HG03159 (cell line): Measurements from ENCODE around the gene VPS13C.

Source experiments
- ATAC-seq: cut with Tn5 transposase; IDR thresholded peaks from one replicate; pipeline ENCODE4 v1.9.1; 2021; ENCODE audit warnings: mild to moderate bottlenecking, moderate library complexity; ENCODE audit not compliant: unreplicated experiment

The VPS13C gene

DNA sequence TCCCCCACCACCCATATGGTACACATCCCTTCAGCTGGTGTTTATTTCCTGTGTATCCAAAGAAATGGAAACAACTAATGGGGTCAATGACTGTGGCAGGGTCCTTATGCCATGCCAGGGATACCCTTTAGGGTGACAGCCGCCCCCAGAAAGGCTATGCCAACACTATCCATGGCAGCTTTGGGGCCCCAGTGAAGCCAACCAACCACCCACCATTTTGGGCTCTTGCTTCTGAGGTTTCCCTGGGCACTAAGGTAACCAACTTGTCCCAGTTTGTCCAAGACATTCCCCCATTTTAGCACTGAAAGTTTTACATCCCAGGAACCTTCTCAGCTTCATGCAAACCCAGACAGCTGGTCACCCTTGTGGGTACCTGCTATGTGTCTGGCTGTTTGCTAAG lies 233.1 kb downstream of the VPS13C start:
- ATAC-seq: no peak

DNA sequence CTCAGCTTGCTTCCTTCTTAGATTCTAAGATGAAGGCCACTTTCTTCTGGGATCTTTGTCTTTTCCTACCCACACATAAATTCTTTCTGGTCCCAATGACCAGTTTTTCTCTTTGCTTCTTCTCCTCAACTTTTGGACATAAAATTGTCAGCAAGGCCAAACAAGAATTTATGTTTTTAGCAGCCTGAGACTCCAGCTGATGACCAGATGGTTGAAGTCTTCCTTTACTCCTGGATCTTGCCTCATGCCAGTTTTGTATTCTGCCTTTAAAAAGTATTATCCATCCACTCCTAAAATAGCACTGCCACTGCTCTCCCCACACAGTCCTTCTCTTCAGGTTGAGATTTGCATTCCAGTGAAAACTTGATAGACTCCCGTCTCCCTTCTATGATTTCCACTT lies 236.0 kb downstream of the VPS13C start:
- ATAC-seq: no peak

DNA sequence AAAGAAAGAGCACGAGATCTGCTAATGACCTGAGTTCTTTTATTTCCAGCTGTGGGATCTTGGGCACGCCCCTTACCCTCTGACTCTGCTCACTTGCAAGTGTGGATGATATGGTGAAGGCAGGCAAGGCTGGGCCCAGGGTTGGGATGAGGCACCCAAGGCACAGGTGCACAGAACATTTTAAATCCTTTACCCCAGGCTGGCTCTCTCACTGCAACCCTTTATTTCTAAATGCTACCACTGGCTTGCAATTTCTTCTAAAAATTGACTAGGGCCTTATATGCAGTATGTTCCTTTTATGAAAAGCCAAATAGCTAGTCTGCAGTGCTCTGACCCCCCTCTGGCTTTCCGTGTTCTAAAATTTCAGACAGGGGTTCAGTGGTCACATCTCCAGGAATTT lies 237.7 kb downstream of the VPS13C start:
- ATAC-seq: no peak

DNA sequence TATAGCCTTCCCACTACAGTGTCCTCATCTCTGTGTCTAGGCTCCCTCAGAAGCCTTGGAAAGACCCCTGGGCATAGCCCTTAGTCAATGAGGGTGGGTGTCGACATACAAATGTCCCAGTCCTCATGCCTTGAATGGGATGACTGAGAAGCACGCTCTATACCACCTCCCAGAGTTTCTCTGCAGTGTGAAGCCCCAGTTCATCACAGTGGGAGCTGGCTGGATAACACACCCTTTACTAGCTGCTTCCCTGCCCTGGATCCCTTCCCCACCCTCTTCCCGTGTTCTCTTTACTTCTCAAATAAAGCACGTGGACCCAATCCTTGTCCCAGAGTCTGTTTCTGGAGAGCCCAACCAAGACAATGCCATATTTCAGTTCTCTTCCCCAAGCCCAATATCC lies 239.3 kb downstream of the VPS13C start:
- no peak for ATAC-seq

DNA sequence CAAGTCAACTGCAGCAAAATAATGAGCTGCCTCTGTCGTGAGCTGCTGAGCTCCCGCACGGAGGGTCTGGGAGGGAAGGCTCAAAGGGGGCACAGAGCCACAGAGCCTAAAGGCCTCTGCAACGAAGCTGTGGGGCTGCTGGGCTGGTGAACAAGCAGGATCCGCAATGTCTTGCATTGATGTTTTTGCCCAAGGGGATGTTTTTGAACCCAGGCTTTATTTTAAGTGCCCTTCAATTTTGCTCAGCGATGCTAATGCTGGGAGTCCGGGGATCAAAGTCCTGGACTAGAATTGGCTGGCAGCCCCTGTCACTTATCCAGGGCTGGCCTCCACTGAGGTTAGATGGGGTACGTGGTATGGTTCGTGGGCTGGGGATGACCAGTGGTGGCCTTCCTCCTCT lies 240.0 kb downstream of the VPS13C start:
- no peak for ATAC-seq

DNA sequence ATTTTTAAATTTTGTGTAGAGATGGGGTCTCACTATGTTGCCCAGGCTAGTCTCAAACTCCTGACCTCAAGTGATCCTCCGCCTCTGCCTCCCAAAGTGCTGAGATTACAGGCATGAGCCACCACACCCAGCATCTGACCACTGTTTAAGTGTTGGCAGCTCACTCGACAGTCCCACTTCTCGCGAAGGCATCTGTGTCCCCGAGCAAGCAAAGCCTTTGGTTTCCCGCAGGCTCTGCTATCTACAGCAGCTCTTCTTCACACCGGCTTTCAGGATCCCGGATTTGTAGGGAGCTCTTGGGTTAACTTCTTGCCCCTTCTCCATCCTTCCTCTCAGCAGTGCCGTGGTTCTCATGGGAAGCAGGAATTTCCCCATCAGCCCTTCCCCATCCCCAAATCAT lies 240.9 kb downstream of the VPS13C start:
- ATAC-seq: no peak

DNA sequence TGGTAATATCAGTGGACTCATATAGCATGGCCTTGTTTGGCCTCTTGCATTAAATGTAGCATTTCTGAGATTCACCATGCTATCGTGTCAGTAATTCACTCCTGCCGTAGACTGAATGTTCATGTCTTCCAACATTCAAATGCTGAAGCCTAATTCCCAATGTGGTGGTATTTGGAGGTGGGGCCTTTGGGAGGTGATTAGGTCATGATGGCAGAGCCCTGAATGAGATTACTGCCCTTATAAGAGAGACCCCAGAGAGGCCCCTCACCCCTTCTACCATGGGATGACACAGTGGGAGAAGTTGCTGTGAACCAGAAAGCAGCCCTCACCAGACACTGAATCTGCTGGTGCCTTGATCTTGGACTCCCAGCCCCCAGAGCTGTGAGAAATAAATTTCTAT lies 241.4 kb downstream of the VPS13C start:
- no peak for ATAC-seq

DNA sequence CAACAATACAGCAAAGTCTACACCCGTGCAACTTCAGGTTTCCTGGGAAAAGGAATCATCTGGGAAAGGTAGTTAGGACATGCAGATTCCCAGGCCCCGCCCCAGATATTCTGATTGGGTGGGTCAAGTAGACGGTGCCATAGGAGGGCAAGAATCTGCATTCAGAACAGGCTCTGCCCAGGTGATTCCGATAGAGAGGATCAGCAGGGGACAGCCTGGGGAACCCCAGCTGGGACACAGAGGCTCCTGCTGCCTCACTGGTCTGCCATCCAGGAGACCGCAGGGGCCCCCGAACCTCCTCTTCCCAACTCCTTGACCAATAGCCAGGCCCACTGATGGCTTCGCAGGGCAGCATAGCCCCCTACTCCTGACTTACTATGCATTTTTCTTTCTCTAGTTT lies 243.4 kb downstream of the VPS13C start:
- ATAC-seq: no peak

DNA sequence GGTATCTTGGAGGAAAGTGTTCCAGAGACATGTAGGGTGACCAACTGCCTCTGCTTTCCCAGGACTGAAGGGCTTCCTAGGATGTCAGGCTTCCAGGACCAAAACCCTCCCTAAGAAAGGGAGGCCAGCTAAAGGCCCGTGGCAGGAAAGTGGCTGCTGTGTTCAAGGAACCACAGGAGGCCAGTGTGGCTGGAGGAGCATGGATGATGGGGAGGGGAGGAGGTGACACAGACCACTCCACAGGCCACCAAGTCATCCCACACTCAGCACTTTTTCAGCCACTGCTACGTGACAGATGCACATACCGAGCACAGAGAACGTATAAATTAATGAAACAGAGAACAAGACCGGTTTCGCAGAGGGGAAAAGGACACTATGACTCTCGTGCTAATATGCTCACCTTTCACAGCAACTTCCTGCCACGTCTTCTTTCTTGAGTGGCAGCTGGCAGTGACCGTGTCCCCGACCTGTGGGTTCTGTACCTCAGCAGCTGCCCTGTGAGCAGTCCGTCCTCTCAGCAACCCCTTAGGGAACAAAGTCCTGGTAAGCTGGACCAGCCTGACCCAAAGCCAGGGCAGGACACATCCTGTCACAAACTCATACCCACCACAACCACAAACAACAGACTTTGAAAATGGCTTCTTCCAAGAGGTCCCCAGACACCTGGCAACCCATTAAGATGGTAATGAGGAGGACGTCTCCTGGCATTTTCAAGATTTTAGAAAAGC lies 244.7 kb downstream of the VPS13C start:
- no peak for ATAC-seq

DNA sequence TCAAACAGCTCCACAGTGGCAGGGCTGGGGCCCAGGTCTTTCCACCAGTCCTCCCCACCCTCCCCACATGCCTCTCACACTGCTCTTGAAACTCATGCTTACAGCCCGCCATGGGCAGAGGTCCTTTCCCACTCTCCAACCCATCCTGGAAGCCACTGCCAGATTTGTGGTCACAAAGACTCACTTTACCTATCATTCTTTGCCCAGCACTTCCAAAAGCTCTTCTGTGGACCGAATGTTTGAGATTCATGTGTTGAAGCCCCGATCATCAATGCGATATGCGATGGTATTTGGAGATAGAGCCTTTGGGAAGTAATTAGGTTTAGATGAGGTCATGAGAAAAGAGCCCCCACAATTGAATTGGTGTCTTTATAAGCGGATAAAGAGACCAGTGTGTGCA lies 247.8 kb downstream of the VPS13C start:
- ATAC-seq: no peak

DNA sequence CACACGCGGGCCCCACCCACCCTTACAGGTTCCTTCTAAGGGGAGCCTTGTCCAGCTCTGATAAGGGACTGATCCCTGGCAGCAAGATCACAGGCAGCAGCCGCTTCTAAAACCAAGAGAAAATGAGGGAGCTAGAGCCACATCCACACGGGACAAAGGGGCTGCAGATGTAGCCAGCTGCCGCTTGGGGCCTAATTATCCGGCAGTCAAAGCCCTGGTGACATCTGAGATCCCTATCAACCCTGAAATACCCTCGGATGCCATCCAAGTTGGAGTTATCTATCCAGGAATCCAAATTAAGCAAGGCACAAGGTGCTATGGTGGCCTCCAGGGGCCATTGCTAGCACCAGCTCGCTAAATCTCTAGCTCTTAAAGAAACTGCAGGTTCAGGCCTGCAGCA lies 248.3 kb downstream of the VPS13C start:
- ATAC-seq: no peak

DNA sequence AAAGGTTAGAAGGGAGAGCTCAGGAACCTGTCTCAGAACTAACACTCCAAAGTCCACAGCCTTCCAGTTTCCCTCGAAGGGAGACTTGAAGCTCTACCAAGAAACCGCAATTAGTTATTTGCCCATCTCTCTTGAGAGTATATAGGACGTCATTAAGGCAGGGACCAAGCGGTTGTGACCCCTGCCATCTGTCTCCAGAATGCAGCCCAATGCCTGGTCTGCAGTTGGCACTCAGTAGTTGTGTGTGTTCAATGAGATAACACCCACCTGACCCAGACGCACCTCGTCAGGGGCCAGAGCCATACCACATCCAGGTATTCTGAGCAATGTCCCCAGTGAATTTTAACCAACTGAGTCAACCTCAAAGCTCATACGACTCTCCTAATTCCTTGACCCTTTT lies 251.0 kb downstream of the VPS13C start:
- ATAC-seq: no peak

DNA sequence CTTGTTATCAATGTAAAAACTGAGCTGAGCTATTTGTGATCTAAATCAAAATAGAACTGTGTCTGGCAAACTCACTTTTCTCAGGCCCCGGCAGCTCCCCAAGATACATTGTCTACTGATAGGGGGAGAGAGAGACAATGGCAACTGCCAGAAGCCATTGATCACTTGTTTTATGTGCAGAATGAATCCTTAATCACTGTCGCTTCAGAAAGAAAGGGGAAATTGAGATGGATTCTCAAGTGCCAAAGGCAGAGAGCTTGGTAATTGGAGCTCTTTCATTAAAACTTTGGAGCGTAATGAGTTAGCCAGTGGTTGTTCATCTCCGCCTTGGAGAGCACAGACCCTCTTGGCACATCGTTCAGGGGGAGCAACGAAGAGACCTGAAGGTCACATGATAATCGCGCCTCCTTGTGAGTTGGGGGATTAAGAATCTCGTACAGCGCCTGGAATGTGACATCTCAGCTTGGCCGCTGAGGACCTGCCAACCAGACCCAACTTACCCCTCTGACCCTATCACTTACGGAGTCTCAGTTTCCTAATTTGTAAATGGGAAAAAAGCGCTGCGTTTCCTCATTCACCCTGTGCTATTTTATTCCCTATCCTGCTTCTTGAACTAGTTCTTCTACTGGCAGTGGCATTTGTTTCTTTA lies 252.8 kb downstream of the VPS13C start:
- ATAC-seq: no peak
